ENCODE data around the gene DIABLO. TPM values are rescaled to one million over a fixed set of nuclear protein-coding genes. Genes with fewer than 3 reads are reported as not detected.
"Not testable (repeated sequence)": the region's sequence is repeated elsewhere in the genome, so short reads cannot be mapped to it uniquely, and the experiment has no call there.

Gene DIABLO
- total RNA-seq (2014; rRNA removed; shearing (Covaris generic)), result 58.2 and 60.3 TPM in 2 replicates

- no peaks in the 10 kb centered on the region for H3K27me3 ChIP-seq (ENCODE audit: control insufficient read depth, insufficient read depth, low read length)
- H3K4me3 ChIP-seq (ENCODE audit: insufficient read depth, low read depth, low read length), result peak within 1 kb of the TSS; percentile 96
- peak; percentile 99 for DNase-seq
- H3K36me3 ChIP-seq (replicated peaks; ENCODE audit: control insufficient read depth, insufficient read depth, low read length), result peaks cover 10% of the 10 kb centered on the region
Observed at GRCh38 chr12:122225683-122226365, at the start of gene DIABLO. DIABLO (minus strand) TSS chr12:122226052; CDS start chr12:122226014, 38 bp downstream.

- no peak for DNase-seq
- Histone ChIP-seq H3K36me3 (replicated peaks; ENCODE audit: control insufficient read depth, insufficient read depth, low read length) (no peaks in the 10 kb centered on the region), H3K27me3 (ENCODE audit: control insufficient read depth, insufficient read depth, low read length) (no peaks in the 10 kb centered on the region), H3K4me3 (ENCODE audit: insufficient read depth, low read depth, low read length) (no peak overlapping the region)
Observed at GRCh38 chr12:122275459-122275858, 49.6 kb upstream of the DIABLO start.

- no peaks in the 10 kb centered on the region; the same call in 1 of the 2 replicates for H3K36me3 ChIP-seq (replicated peaks; ENCODE audit: control insufficient read depth, insufficient read depth, low read length)
- H3K27me3 ChIP-seq (ENCODE audit: control insufficient read depth, insufficient read depth, low read length), result no peaks in the 10 kb centered on the region
- H3K4me3 ChIP-seq (ENCODE audit: insufficient read depth, low read depth, low read length), result peak within 1 kb of the TSS; percentile 89
- peak; percentile 97 for DNase-seq
Observed at GRCh38 chr12:122266230-122266901, 40.5 kb upstream of the DIABLO start, which contains the start of gene VPS33A. VPS33A (minus strand) TSS chr12:122266494; CDS start chr12:122266408, 86 bp downstream.

- no peaks in the 10 kb centered on the region; the same call in 1 of the 2 replicates for H3K36me3 ChIP-seq (replicated peaks; ENCODE audit: control insufficient read depth, insufficient read depth, low read length)
- no peaks in the 10 kb centered on the region for H3K27me3 ChIP-seq (ENCODE audit: control insufficient read depth, insufficient read depth, low read length)
- H3K4me3 ChIP-seq (ENCODE audit: insufficient read depth, low read depth, low read length), result peak overlapping the region; percentile 89
- no peak for DNase-seq
Observed at GRCh38 chr12:122265886-122266229, 40.0 kb upstream of the DIABLO start.

GRCh38 chr12:122265476-122265875 lies 39.6 kb upstream of the DIABLO start:
- Histone ChIP-seq H3K36me3 (replicated peaks; ENCODE audit: control insufficient read depth, insufficient read depth, low read length) (no peaks in the 10 kb centered on the region; the same call in 1 of the 2 replicates), H3K27me3 (ENCODE audit: control insufficient read depth, insufficient read depth, low read length) (no peaks in the 10 kb centered on the region), H3K4me3 (ENCODE audit: insufficient read depth, low read depth, low read length) (peak overlapping the region; percentile 89)
- no peak for DNase-seq

GRCh38 chr12:122260735-122261134 lies 34.9 kb upstream of the DIABLO start:
- not testable (repeated sequence) for H3K36me3 ChIP-seq (replicated peaks; ENCODE audit: control insufficient read depth, insufficient read depth, low read length); H3K27me3 ChIP-seq (ENCODE audit: control insufficient read depth, insufficient read depth, low read length); DNase-seq; H3K4me3 ChIP-seq (ENCODE audit: insufficient read depth, low read depth, low read length)

- H3K4me3 ChIP-seq (ENCODE audit: insufficient read depth, low read depth, low read length); DNase-seq; H3K27me3 ChIP-seq (ENCODE audit: control insufficient read depth, insufficient read depth, low read length); H3K36me3 ChIP-seq (replicated peaks; ENCODE audit: control insufficient read depth, insufficient read depth, low read length): not testable (repeated sequence)
Observed at GRCh38 chr12:122258939-122259338, 33.1 kb upstream of the DIABLO start.

- H3K36me3 ChIP-seq (replicated peaks; ENCODE audit: control insufficient read depth, insufficient read depth, low read length); DNase-seq; H3K4me3 ChIP-seq (ENCODE audit: insufficient read depth, low read depth, low read length); H3K27me3 ChIP-seq (ENCODE audit: control insufficient read depth, insufficient read depth, low read length): not testable (repeated sequence)
Observed at GRCh38 chr12:122258462-122258861, 32.6 kb upstream of the DIABLO start.

GRCh38 chr12:122250536-122250935 lies 24.7 kb upstream of the DIABLO start:
- no peak overlapping the region for H3K4me3 ChIP-seq (ENCODE audit: insufficient read depth, low read depth, low read length)
- no peaks in the 10 kb centered on the region for H3K27me3 ChIP-seq (ENCODE audit: control insufficient read depth, insufficient read depth, low read length)
- no peak for DNase-seq
- no peaks in the 10 kb centered on the region; the same call in none of the 2 replicates for H3K36me3 ChIP-seq (replicated peaks; ENCODE audit: control insufficient read depth, insufficient read depth, low read length)

GRCh38 chr12:122250047-122250446 lies 24.2 kb upstream of the DIABLO start:
- H3K36me3 ChIP-seq (replicated peaks; ENCODE audit: control insufficient read depth, insufficient read depth, low read length), result no peaks in the 10 kb centered on the region; the same call in none of the 2 replicates
- DNase-seq, result no peak
- no peak overlapping the region for H3K4me3 ChIP-seq (ENCODE audit: insufficient read depth, low read depth, low read length)
- H3K27me3 ChIP-seq (ENCODE audit: control insufficient read depth, insufficient read depth, low read length), result no peaks in the 10 kb centered on the region

- H3K4me3 ChIP-seq (ENCODE audit: insufficient read depth, low read depth, low read length), result no peak overlapping the region
- H3K36me3 ChIP-seq (replicated peaks; ENCODE audit: control insufficient read depth, insufficient read depth, low read length), result no peaks in the 10 kb centered on the region; the same call in none of the 2 replicates
- no peak for DNase-seq
- no peaks in the 10 kb centered on the region for H3K27me3 ChIP-seq (ENCODE audit: control insufficient read depth, insufficient read depth, low read length)
Observed at GRCh38 chr12:122245553-122245952, 19.7 kb upstream of the DIABLO start.

- Histone ChIP-seq H3K36me3 (replicated peaks; ENCODE audit: control insufficient read depth, insufficient read depth, low read length) (no peaks in the 10 kb centered on the region; the same call in 1 of the 2 replicates), H3K27me3 (ENCODE audit: control insufficient read depth, insufficient read depth, low read length) (no peaks in the 10 kb centered on the region), H3K4me3 (ENCODE audit: insufficient read depth, low read depth, low read length) (no peak overlapping the region)
- no peak for DNase-seq
Observed at GRCh38 chr12:122244565-122245371, 18.9 kb upstream of the DIABLO start.

- Histone ChIP-seq H3K4me3 (ENCODE audit: insufficient read depth, low read depth, low read length) (no peak overlapping the region), H3K27me3 (ENCODE audit: control insufficient read depth, insufficient read depth, low read length) (no peaks in the 10 kb centered on the region), H3K36me3 (replicated peaks; ENCODE audit: control insufficient read depth, insufficient read depth, low read length) (no peaks in the 10 kb centered on the region; the same call in 1 of the 2 replicates)
- no peak for DNase-seq
Observed at GRCh38 chr12:122243965-122244364, 18.1 kb upstream of the DIABLO start.

GRCh38 chr12:122238861-122239260 lies 13.0 kb upstream of the DIABLO start:
- DNase-seq, result no peak
- Histone ChIP-seq H3K36me3 (replicated peaks; ENCODE audit: control insufficient read depth, insufficient read depth, low read length) (peaks cover 2% of the 10 kb centered on the region), H3K27me3 (ENCODE audit: control insufficient read depth, insufficient read depth, low read length) (no peaks in the 10 kb centered on the region)

More at GRCh38 chr12:122238861-122239260, 13.0 kb upstream of the DIABLO start:
- no peak overlapping the region for H3K4me3 ChIP-seq (ENCODE audit: insufficient read depth, low read depth, low read length)

Measured in H7 (cell line).